Right lobe of liver (tissue), 4 donors: ENCODE measurements around the gene CA12.

Source experiments
- CTCF ChIP-seq, 4 donors: fragments of 200-600 bp in 3 of 4; fragments of 450-650 bp in 1 of 4; IDR thresholded peaks; one replicate each; pipeline versions ENCODE4 v1.5.1 to v1.8.0; 2016 to 2022; ENCODE audit warnings: antibody characterized with exemption in 4 of 4, mild to moderate bottlenecking in 2 of 4
- POLR2A ChIP-seq: fragments of 450-650 bp; IDR thresholded peaks from one replicate; pipeline ENCODE4 v1.6.1; 2017; ENCODE audit warnings: antibody characterized with exemption, mild to moderate bottlenecking
- donor health status: DM: no; HTN: no; CAD: no.
- donor health status: DM: no; HTN: no; CAD: no.
- donor health status: DM: no; HTN: yes; CAD: no.

- TF ChIP-seq CTCF (IDR thresholded peaks at IDR 0.05) (no peak), POLR2A (no peak)
Measured at GRCh38 chr15:63347074-63347857, 34.4 kb downstream of the CA12 start.
